Vagina (tissue), 2 donors: Measurements from ENCODE around the gene CFAP299. TPM values are rescaled to one million over a fixed set of nuclear protein-coding genes. Genes with fewer than 3 reads are reported as not detected.

Source experiments
- DNase-seq, 2 donors: peaks; one replicate each; pipeline ENCODE4 v3.0.0-alpha.2; 2017; ENCODE audit errors: extremely low spot score in 2 of 2
- H3K27ac ChIP-seq: fragments of 200-600 bp; sonication (generic); one replicate; pipeline ENCODE4 v1.5.1; 2019
- H3K27me3 ChIP-seq: fragments of 200-600 bp; sonication (generic); one replicate; pipeline ENCODE4 v1.5.1; 2019
- H3K36me3 ChIP-seq, 2 donors: fragments of 200-600 bp; sonication (generic); one replicate each; pipeline ENCODE4 v1.5.1; 2017 to 2019
- H3K4me1 ChIP-seq: fragments of 200-600 bp; sonication (generic); one replicate; pipeline ENCODE4 v1.5.1; 2019
- H3K4me3 ChIP-seq, 2 donors: fragments of 200-600 bp; sonication (generic); 1 replicate in 1 of 2; 2 replicates in 1 of 2; pipeline ENCODE4 v1.5.1; 2016 to 2019
- H3K9me3 ChIP-seq: fragments of 200-600 bp; sonication (generic); one replicate; pipeline ENCODE4 v1.5.1; 2019
- POLR2A ChIP-seq, 2 donors: fragments of 450-650 bp; IDR thresholded peaks; one replicate each; pipeline ENCODE4 v1.6.1; 2017; ENCODE audit warnings: antibody characterized with exemption in 2 of 2, mild to moderate bottlenecking in 2 of 2, moderate library complexity in 2 of 2
- POLR2AphosphoS5 ChIP-seq, 2 donors: sonication (generic); formaldehyde crosslinking; IDR thresholded peaks; one replicate each; pipeline ENCODE4 v1.9.0; 2017; ENCODE audit warnings: antibody characterized with exemption in 2 of 2, mild to moderate bottlenecking in 2 of 2, low read depth in 1 of 2; ENCODE audit not compliant: insufficient read depth in 1 of 2
- intact Hi-C: fragments of 100-400 bp; cut with DNase I; formaldehyde crosslinking; loops from one replicate; pipeline ENCODE4 v1.15.1; 2023
- total RNA-seq: library from RNA; depleted of rRNA; stranded (reverse); fragments of >200 nt; gene quantifications from one replicate; pipeline ENCODE4 v1.2.3, GENCODE V29; 2016
- TF ChIP-seq, protein P1 (sequence below), 3 experiments: fragments of 450-650 bp in 2 of 3; fragments of 200-600 bp in 1 of 3; sonication (generic) in 1 of 3; IDR thresholded peaks; one replicate each; pipeline ENCODE4 v1.5.1; 2017 to 2019; ENCODE audit warnings: antibody characterized with exemption in 3 of 3, mild to moderate bottlenecking in 2 of 3, moderate library complexity in 2 of 3

The CFAP299 gene
- total RNA-seq, 1 donor from 2014 or later = not detected

DNA sequence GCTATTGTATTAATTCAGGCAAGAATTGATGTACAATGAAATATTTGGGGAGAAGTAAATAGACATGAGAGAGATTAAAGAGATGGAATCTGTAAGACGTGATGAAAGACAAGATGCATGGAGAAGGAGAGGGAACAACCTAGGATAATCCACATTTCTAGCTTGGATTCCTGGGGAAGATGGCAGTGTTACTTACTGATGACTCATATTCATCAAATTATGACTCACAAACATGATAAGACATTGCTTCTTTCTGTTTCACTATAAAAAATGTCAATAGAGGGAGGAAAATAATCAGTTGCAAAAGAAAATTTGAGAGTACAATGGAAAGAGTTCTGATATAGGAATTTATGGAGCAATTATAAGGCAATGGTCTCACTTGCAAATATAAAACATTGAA, 590.9 kb downstream of the CFAP299 start:
- Histone ChIP-seq H3K9me3 (no peaks in the 10 kb centered on the region), H3K36me3 (no peaks in the 10 kb centered on the region), H3K27me3 (no peaks in the 10 kb centered on the region), H3K4me1 (no peaks in the 10 kb centered on the region), H3K27ac (no peak overlapping the region), H3K4me3 (no peak overlapping the region)
- intact Hi-C loops = no loop called here
- no peak for DNase-seq
- no peak for TF ChIP-seq POLR2A (IDR thresholded peaks at IDR 0.05)
- no peak for TF ChIP-seq POLR2AphosphoS5 (IDR thresholded peaks at IDR 0.05; ENCODE audit: insufficient read depth in 1 of 2, low read depth in 1 of 2)
- TF ChIP-seq, protein P1, sequence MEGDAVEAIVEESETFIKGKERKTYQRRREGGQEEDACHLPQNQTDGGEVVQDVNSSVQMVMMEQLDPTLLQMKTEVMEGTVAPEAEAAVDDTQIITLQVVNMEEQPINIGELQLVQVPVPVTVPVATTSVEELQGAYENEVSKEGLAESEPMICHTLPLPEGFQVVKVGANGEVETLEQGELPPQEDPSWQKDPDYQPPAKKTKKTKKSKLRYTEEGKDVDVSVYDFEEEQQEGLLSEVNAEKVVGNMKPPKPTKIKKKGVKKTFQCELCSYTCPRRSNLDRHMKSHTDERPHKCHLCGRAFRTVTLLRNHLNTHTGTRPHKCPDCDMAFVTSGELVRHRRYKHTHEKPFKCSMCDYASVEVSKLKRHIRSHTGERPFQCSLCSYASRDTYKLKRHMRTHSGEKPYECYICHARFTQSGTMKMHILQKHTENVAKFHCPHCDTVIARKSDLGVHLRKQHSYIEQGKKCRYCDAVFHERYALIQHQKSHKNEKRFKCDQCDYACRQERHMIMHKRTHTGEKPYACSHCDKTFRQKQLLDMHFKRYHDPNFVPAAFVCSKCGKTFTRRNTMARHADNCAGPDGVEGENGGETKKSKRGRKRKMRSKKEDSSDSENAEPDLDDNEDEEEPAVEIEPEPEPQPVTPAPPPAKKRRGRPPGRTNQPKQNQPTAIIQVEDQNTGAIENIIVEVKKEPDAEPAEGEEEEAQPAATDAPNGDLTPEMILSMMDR (IDR thresholded peaks at IDR 0.05) = no peak

DNA sequence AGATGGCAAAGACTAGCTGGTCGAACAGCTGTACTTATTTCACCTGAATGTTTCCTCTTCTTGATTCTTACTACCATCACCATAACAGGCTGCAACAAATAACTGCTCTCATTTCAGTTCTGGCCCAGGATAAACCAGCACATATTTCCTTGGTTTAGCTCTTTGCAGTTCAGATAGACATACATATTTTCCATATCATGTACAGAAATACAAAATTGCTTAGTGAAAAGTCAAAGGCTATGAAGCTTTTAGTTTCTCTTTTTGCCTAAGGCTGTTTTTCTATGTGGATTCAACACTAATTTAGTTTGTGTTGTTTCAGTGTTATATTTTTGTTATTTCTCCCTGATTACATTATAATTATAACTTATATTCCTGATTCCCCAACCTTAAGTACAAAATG, 591.4 kb downstream of the CFAP299 start:
- TF ChIP-seq POLR2A (IDR thresholded peaks at IDR 0.05) (no peak), POLR2AphosphoS5 (IDR thresholded peaks at IDR 0.05; ENCODE audit: insufficient read depth in 1 of 2, low read depth in 1 of 2) (no peak)
- TF ChIP-seq, protein P1 (IDR thresholded peaks at IDR 0.05) = no peak
- DNase-seq = no peak
- H3K27ac ChIP-seq = no peak overlapping the region
- no peaks in the 10 kb centered on the region for H3K9me3 ChIP-seq
- no peak overlapping the region for H3K4me3 ChIP-seq
- no peaks in the 10 kb centered on the region for H3K4me1 ChIP-seq
- intact Hi-C loops = no loop called here
- H3K27me3 ChIP-seq = no peaks in the 10 kb centered on the region
- no peaks in the 10 kb centered on the region for H3K36me3 ChIP-seq

DNA sequence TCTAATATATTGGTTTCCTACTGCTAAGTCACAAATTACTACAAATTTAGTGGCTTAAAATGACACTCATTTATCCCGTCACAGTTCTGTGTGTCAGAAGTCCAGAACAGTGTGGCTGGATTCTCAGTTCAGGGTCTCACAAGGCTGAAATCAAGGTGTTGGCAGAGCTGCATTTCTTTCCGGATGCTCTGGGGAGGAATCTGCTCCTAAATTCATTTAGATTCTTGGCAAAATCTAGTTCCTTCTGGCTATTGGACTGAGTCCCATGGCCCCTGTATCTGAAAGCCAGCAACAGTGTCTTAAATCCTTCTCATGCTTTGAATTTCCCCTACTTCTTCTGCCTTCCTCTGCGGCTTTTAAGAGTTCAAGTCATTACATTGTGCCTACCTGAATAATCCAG, 591.9 kb downstream of the CFAP299 start:
- Histone ChIP-seq H3K4me1 (no peaks in the 10 kb centered on the region), H3K36me3 (no peaks in the 10 kb centered on the region), H3K4me3 (no peak overlapping the region), H3K27ac (no peak overlapping the region), H3K27me3 (no peaks in the 10 kb centered on the region), H3K9me3 (no peaks in the 10 kb centered on the region)
- DNase-seq = no peak
- TF ChIP-seq, protein P1 (IDR thresholded peaks at IDR 0.05) = no peak
- TF ChIP-seq POLR2A (IDR thresholded peaks at IDR 0.05) = no peak
- no peak for TF ChIP-seq POLR2AphosphoS5 (IDR thresholded peaks at IDR 0.05; ENCODE audit: insufficient read depth in 1 of 2, low read depth in 1 of 2)
- intact Hi-C loops = no loop called here

DNA sequence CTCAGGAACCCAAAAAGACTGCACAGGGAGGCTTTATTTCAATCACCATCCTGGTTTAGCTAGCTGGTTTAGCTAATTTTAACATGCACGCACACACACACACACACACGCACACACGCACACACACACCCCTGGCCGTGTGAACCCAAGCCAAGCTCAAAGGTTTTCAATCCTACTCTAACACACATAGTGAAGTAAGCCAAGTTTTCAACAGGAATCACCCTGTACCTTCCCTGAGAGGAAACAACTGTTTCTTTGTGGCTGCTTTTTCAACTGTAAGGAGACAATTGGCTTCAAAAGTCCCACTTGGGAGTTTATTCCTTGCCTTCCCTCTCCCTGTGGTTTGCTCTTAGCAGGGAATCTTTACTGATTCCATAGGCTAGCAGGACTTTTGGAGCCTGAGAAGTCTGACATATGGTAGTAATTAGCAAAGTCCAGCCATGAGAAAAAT, 596.1 kb downstream of the CFAP299 start:
- TF ChIP-seq, protein P1 (IDR thresholded peaks at IDR 0.05) = no peak
- no peak for TF ChIP-seq POLR2A (IDR thresholded peaks at IDR 0.05)
- no peak for TF ChIP-seq POLR2AphosphoS5 (IDR thresholded peaks at IDR 0.05; ENCODE audit: insufficient read depth in 1 of 2, low read depth in 1 of 2)
- intact Hi-C loops = no loop called here
- no peaks in the 10 kb centered on the region for H3K27me3 ChIP-seq
- no peaks in the 10 kb centered on the region for H3K36me3 ChIP-seq
- H3K27ac ChIP-seq = no peak overlapping the region
- no peaks in the 10 kb centered on the region for H3K4me1 ChIP-seq
- H3K4me3 ChIP-seq = no peak overlapping the region
- H3K9me3 ChIP-seq = no peaks in the 10 kb centered on the region
- DNase-seq = no peak

DNA sequence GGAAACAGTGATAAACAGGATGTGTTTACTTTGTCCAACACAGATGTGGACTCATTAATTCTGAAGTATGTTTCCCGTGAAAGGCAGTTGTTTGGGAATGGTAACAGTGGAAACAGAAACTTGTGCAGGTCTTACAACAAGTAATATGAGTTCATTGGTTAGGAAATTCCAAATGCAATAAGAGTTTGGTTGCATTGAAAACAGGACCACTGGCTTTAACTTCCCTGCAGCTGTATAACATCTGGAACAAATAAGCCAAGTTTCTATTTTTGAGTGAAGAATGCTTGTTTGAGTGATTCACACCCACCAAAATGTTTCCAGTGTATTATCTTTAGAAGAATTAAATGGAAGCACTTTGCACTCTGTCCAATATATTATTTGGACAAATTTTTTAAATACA, 612.6 kb downstream of the CFAP299 start:
- intact Hi-C loops = no loop called here
- TF ChIP-seq, protein P1 (IDR thresholded peaks at IDR 0.05) = no peak
- TF ChIP-seq POLR2A (IDR thresholded peaks at IDR 0.05) (no peak), POLR2AphosphoS5 (IDR thresholded peaks at IDR 0.05; ENCODE audit: insufficient read depth in 1 of 2, low read depth in 1 of 2) (no peak)
- H3K9me3 ChIP-seq = no peaks in the 10 kb centered on the region
- DNase-seq = no peak
- H3K4me1 ChIP-seq = no peaks in the 10 kb centered on the region
- H3K27ac ChIP-seq = no peak overlapping the region
- H3K27me3 ChIP-seq = no peaks in the 10 kb centered on the region
- no peaks in the 10 kb centered on the region for H3K36me3 ChIP-seq
- no peak overlapping the region for H3K4me3 ChIP-seq
